HepG2 (cell line): Measurements from ENCODE around the gene TTC6. TPM values are rescaled to one million over a fixed set of nuclear protein-coding genes. Genes with fewer than 3 reads are reported as not detected.
A peak's percentile ranks its signal among the peaks of the same experiment; 100 is the strongest.

Experiments
- ATAC-seq: fragments of 200-7000 bp; cut with Tn5 transposase; 3 replicates; pipeline ENCODE4 v1.9.1; 2020; ENCODE audit warnings: mild to moderate bottlenecking, moderate library complexity
- BruUV-seq: library from RNA; stranded (reverse); fragments of 400-500 nt; replicated peaks from 2 replicates; lab custom pipeline; 2021; lab: Mats Ljungman, UMichigan
- CTCF ChIA-PET: fragments of 300-600 bp; formaldehyde crosslinking; extraction: SDS; loops from one replicate; lab custom pipeline; 2021; ENCODE audit warnings: low total read pairs, inconsistent platforms, low intra/inter-chr PET ratio; lab: Yijun Ruan, JAX
- POLR2A ChIA-PET: fragments of 350-600 bp; sonication (Branson Sonifier 250); formaldehyde crosslinking; loops from one replicate; lab custom pipeline; 2020; ENCODE audit warnings: antibody characterized with exemption, inconsistent platforms; lab: Yijun Ruan, JAX
- DNase-seq: peaks from one replicate; pipeline ENCODE4 v3.0.0-alpha.2; 2015; ENCODE audit warnings: low spot score
- FAIRE-seq: peaks from 3 replicates; lab custom pipeline; 2011; peaks lifted over from hg19 to GRCh38; lab: Jason Lieb, UNC
- H2AFZ ChIP-seq: one replicate; pipeline ENCODE4 v1.6.1; 2011; ENCODE audit warnings: low read length, inconsistent platforms
- H3K27ac ChIP-seq: fragments of 300-600 bp; 3 replicates; pipeline ENCODE4 v1.8.0; 2011; ENCODE audit warnings: mixed run types, mild to moderate bottlenecking, mixed read lengths, low read length, inconsistent platforms; ENCODE audit not compliant: insufficient read depth; ENCODE audit errors: extremely low read length
- H3K27me3 ChIP-seq, 2 experiments: fragments of 200-600 bp in 1 of 2; 2 replicates in 1 of 2; 3 replicates in 1 of 2; pipeline versions ENCODE4 v1.6.0 to v1.8.0; 2011; ENCODE audit warnings: low read length in 2 of 2, mild to moderate bottlenecking in 2 of 2, moderate library complexity in 2 of 2, inconsistent platforms in 1 of 2; ENCODE audit not compliant: insufficient read depth in 2 of 2, control insufficient read depth in 1 of 2
- H3K36me3 ChIP-seq, 2 experiments: fragments of 200-600 bp in 1 of 2; replicated peaks in 1 of 2; 2 replicates in 1 of 2; 3 replicates in 1 of 2; pipeline versions ENCODE4 v1.5.1 to v1.8.0; 2011; ENCODE audit warnings: low read length in 2 of 2, inconsistent platforms in 1 of 2; ENCODE audit not compliant: insufficient read depth in 2 of 2, control insufficient read depth in 1 of 2
- H3K4me1 ChIP-seq: 2 replicates; pipeline ENCODE4 v1.5.1; 2012; ENCODE audit warnings: low read length, inconsistent platforms; ENCODE audit not compliant: insufficient read depth
- H3K4me2 ChIP-seq: 2 replicates; pipeline ENCODE4 v1.6.0; 2011; ENCODE audit warnings: low read depth, low read length, inconsistent platforms
- H3K4me3 ChIP-seq, 3 experiments: fragments of 200-600 bp in 1 of 3; sonication (generic), shearing (Covaris generic) in 1 of 3; replicated peaks in 1 of 3; 2 replicates each; pipeline ENCODE4 v1.5.1; 2011 to 2016; ENCODE audit warnings: low read length in 3 of 3, inconsistent platforms in 2 of 3, low read depth in 2 of 3, mild to moderate bottlenecking in 2 of 3, control low read depth in 1 of 3, mixed read lengths in 1 of 3; ENCODE audit not compliant: insufficient read depth in 1 of 3
- H3K79me2 ChIP-seq: one replicate; pipeline ENCODE4 v1.6.1; 2011; ENCODE audit warnings: low read length, inconsistent platforms; ENCODE audit not compliant: insufficient read depth
- H3K9ac ChIP-seq: 2 replicates; pipeline ENCODE4 v1.6.0; 2011; ENCODE audit warnings: mild to moderate bottlenecking, low read depth, low read length, inconsistent platforms; ENCODE audit not compliant: insufficient read depth
- H3K9me3 ChIP-seq: 2 replicates; pipeline ENCODE4 v1.5.1; 2012; ENCODE audit warnings: mild to moderate bottlenecking, low read length
- H4K20me1 ChIP-seq: 2 replicates; pipeline ENCODE4 v1.6.0; 2011; ENCODE audit warnings: inconsistent platforms, mild to moderate bottlenecking, low read length, moderate library complexity; ENCODE audit not compliant: insufficient read depth
- BRD4 ChIP-seq: sonication (generic); formaldehyde crosslinking; IDR thresholded peaks from 2 replicates; pipeline ENCODE4 v1.4.0; 2020; ENCODE audit warnings: missing genetic modification reagents
- CAMTA2 ChIP-seq: sonication (generic); formaldehyde crosslinking; IDR thresholded peaks from 2 replicates; pipeline ENCODE4 v1.4.0; 2020; ENCODE audit warnings: mild to moderate bottlenecking, missing genetic modification reagents, borderline replicate concordance
- HOMEZ ChIP-seq: IDR thresholded peaks from 2 replicates; pipeline ENCODE4 v1.6.1; 2016; ENCODE audit warnings: low read depth
- HOXA5 ChIP-seq: sonication (generic); formaldehyde crosslinking; IDR thresholded peaks from 2 replicates; pipeline ENCODE4 v1.4.0; 2020; ENCODE audit warnings: missing genetic modification reagents
- PPARG ChIP-seq: conservative IDR thresholded peaks from 2 replicates; pipeline ENCODE4 v1.6.1; 2016; ENCODE audit warnings: missing biosample characterization, missing genetic modification reagents
- TOE1 ChIP-seq: sonication (generic); formaldehyde crosslinking; IDR thresholded peaks from 2 replicates; pipeline ENCODE4 v1.4.0; 2020; ENCODE audit warnings: mild to moderate bottlenecking, missing genetic modification reagents
- XRCC5 ChIP-seq: fragments of 200-400 bp; formaldehyde crosslinking; optimal IDR thresholded peaks from 2 replicates; pipeline ENCODE3; 2017; ENCODE audit warnings: mild to moderate bottlenecking, low read length
- ZMYM3 ChIP-seq: sonication (generic); formaldehyde crosslinking; IDR thresholded peaks from 2 replicates; pipeline ENCODE4 v1.5.1; 2020; ENCODE audit warnings: mild to moderate bottlenecking, missing genetic modification reagents
- ZNF33A ChIP-seq: sonication (generic); formaldehyde crosslinking; IDR thresholded peaks from 2 replicates; pipeline ENCODE4 v1.5.1; 2020; ENCODE audit warnings: missing genetic modification reagents, mild to moderate bottlenecking, moderate library complexity, borderline replicate concordance
- ZNF430 ChIP-seq: sonication (generic); formaldehyde crosslinking; IDR thresholded peaks from 2 replicates; pipeline ENCODE4 v1.9.0; 2021; ENCODE audit warnings: mild to moderate bottlenecking, missing genetic modification reagents
- ZNF629 ChIP-seq: sonication (generic); formaldehyde crosslinking; conservative IDR thresholded peaks from 2 replicates; pipeline ENCODE4 v1.5.0; 2020; ENCODE audit warnings: missing genetic modification reagents
- ZSCAN9 ChIP-seq: IDR thresholded peaks from 2 replicates; pipeline ENCODE4 v1.6.1; 2016; ENCODE audit warnings: borderline replicate concordance
- WGBS: methylation state at CpG from one replicate; pipeline ENCODE4 v1.1.6; 2017; ENCODE audit warnings: low lambda C conversion rate; 5-methylcytosine and 5-hydroxymethylcytosine counted together
- in situ Hi-C: cut with HindIII; loops from 2 replicates; pipeline ENCODE4 v1.10.0; 2017; ENCODE audit warnings: low pct_unique_long_range_greater_than_20kb; ENCODE audit not compliant: extremely low pct_ligation_motif_present
- intact Hi-C: fragments of 100-400 bp; cut with micrococcal nuclease; formaldehyde crosslinking; loops from one replicate; pipeline ENCODE4 v1.10.0; 2022; ENCODE audit not compliant: unreplicated experiment
- polyA plus RNA-seq, 8 experiments: library from polyadenylated mRNA; depleted of rRNA in 3 of 8; stranded (reverse) in 7 of 8; unstranded in 1 of 8; fragments of >200 nt; fragmentation: Illumina TruSeq in 4 of 8; extraction: Trizol in 4 of 8; gene quantifications; 2 replicates each; pipeline versions ENCODE4 v1.2.1 to v1.2.3, GENCODE V29; 2011 to 2016; ENCODE audit warnings: low read depth in 4 of 8, missing spikeins in 1 of 8, mixed read lengths in 1 of 8; ENCODE audit not compliant: insufficient read depth in 1 of 8
- total RNA-seq, 5 experiments: library from RNA; depleted of rRNA; stranded (reverse); fragments of >200 nt; fragmentation: Illumina TruSeq; extraction: Trizol; gene quantifications; 2 replicates each; pipeline ENCODE4 v1.2.3, GENCODE V29; 2016; ENCODE audit warnings: low read depth in 1 of 5
- TF ChIP-seq, protein P1 (sequence below): sonication (generic); formaldehyde crosslinking; IDR thresholded peaks from 2 replicates; pipeline ENCODE4 v1.4.0; 2020; ENCODE audit warnings: mild to moderate bottlenecking, missing genetic modification reagents
- TF ChIP-seq, protein P2 (sequence below): sonication (generic); formaldehyde crosslinking; IDR thresholded peaks from 2 replicates; pipeline ENCODE4 v1.4.0; 2020; ENCODE audit warnings: missing genetic modification reagents
- TF ChIP-seq, protein P3 (sequence below): sonication (generic); formaldehyde crosslinking; IDR thresholded peaks from 2 replicates; pipeline ENCODE4 v1.5.0; 2020; ENCODE audit warnings: missing genetic modification reagents, mild to moderate bottlenecking, borderline replicate concordance

The TTC6 gene
- total and polyA plus RNA-seq, 2 of the 13 experiments (the other 11 are each of a cell fraction or from before 2014, with no cell fraction given): 9.3 to 27.4 TPM

- Histone ChIP-seq H3K27me3 (no peaks in the 10 kb centered on the region; a peak in 1 of 5 replicates), H4K20me1 (no peaks in the 10 kb centered on the region), H3K27ac (peak overlapping the region; percentile 96), H3K4me2 (peak overlapping the region; percentile 70), H3K36me3 (peaks cover 13 to 14% of the 10 kb centered on the region in 2 experiments), H2AFZ (peak overlapping the region; percentile 1), H3K4me3 (peak overlapping the region; percentile 87 to 96 (median 95)), H3K9ac (peak overlapping the region; percentile 94), H3K4me1 (peaks cover 43% of the 10 kb centered on the region), H3K9me3 (no peaks in the 10 kb centered on the region), H3K79me2 (peaks cover 75% of the 10 kb centered on the region)
- intact Hi-C loops (loop anchor here (1.0 to 5.0 kb wide), 10 partner anchors 29 to 348 kb away; no protein-coding TSS in a partner anchor), in situ Hi-C loops (loop anchor here (5.0 kb wide), 1 partner anchor 342 kb away; no protein-coding TSS in a partner anchor)
- FAIRE-seq (peak; percentile 92), ATAC-seq (peak; percentile 19), DNase-seq (peak; percentile 99)
- ChIA-PET CTCF (interaction anchor here (0.8 to 3.3 kb wide), 8 partner anchors 9 to 364 kb away, joined by 3 to 51 read pairs (median 7); no protein-coding TSS in a partner anchor), POLR2A (interaction anchor here (0.8 to 3.3 kb wide), 32 partner anchors 7 to 1769 kb away, joined by 3 to 48 read pairs (median 8); partner anchors contain the start of genes BRMS1L, MIPOL1 and SEC23A)
- BruUV-seq: no TSS peak
- whole genome bisulfite sequencing: 2% methylated on average over 54 of the region's 56 CpGs
- TF ChIP-seq PPARG (CRISPR knock-in tag): 0 out of 2 replicates have a peak, but pooled peaks have one; percentile 59
- TF ChIP-seq, protein P1, sequence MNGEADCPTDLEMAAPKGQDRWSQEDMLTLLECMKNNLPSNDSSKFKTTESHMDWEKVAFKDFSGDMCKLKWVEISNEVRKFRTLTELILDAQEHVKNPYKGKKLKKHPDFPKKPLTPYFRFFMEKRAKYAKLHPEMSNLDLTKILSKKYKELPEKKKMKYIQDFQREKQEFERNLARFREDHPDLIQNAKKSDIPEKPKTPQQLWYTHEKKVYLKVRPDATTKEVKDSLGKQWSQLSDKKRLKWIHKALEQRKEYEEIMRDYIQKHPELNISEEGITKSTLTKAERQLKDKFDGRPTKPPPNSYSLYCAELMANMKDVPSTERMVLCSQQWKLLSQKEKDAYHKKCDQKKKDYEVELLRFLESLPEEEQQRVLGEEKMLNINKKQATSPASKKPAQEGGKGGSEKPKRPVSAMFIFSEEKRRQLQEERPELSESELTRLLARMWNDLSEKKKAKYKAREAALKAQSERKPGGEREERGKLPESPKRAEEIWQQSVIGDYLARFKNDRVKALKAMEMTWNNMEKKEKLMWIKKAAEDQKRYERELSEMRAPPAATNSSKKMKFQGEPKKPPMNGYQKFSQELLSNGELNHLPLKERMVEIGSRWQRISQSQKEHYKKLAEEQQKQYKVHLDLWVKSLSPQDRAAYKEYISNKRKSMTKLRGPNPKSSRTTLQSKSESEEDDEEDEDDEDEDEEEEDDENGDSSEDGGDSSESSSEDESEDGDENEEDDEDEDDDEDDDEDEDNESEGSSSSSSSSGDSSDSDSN: peak; percentile 76
- TF ChIP-seq ZNF33A (CRISPR knock-in tag): no peak
- peak; percentile 71; the same call in 1 of the 2 replicates for TF ChIP-seq HOMEZ (CRISPR knock-in tag)
- TF ChIP-seq ZSCAN9 (CRISPR knock-in tag): peak; percentile 41; the same call in 1 of the 2 replicates
- TF ChIP-seq XRCC5: peak; percentile 89
- no peak; the same call in 1 of the 2 replicates for TF ChIP-seq TOE1 (CRISPR knock-in tag)
- TF ChIP-seq CAMTA2 (CRISPR knock-in tag): peak; percentile 91
- 0 out of 2 replicates have a peak, but pooled peaks have one; percentile 24 for TF ChIP-seq BRD4 (CRISPR knock-in tag)
- TF ChIP-seq, protein P2, sequence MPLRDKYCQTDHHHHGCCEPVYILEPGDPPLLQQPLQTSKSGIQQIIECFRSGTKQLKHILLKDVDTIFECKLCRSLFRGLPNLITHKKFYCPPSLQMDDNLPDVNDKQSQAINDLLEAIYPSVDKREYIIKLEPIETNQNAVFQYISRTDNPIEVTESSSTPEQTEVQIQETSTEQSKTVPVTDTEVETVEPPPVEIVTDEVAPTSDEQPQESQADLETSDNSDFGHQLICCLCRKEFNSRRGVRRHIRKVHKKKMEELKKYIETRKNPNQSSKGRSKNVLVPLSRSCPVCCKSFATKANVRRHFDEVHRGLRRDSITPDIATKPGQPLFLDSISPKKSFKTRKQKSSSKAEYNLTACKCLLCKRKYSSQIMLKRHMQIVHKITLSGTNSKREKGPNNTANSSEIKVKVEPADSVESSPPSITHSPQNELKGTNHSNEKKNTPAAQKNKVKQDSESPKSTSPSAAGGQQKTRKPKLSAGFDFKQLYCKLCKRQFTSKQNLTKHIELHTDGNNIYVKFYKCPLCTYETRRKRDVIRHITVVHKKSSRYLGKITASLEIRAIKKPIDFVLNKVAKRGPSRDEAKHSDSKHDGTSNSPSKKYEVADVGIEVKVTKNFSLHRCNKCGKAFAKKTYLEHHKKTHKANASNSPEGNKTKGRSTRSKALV (CRISPR knock-in tag): peak; percentile 58; the same call in 1 of the 2 replicates
- TF ChIP-seq ZMYM3 (CRISPR knock-in tag): peak; percentile 57
- TF ChIP-seq, protein P3, sequence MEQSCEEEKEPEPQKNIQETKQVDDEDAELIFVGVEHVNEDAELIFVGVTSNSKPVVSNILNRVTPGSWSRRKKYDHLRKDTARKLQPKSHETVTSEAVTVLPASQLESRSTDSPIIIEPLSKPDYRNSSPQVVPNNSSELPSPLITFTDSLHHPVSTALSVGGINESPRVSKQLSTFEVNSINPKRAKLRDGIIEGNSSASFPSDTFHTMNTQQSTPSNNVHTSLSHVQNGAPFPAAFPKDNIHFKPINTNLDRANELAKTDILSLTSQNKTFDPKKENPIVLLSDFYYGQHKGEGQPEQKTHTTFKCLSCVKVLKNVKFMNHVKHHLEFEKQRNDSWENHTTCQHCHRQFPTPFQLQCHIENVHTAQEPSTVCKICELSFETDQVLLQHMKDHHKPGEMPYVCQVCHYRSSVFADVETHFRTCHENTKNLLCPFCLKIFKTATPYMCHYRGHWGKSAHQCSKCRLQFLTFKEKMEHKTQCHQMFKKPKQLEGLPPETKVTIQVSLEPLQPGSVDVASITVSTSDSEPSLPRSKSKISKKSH: peak; percentile 77; the same call in 1 of the 2 replicates
- TF ChIP-seq ZNF629 (CRISPR knock-in tag): no peak; the same call in 1 of the 2 replicates
- TF ChIP-seq HOXA5 (CRISPR knock-in tag): peak; percentile 91; the same call in 1 of the 2 replicates
- peak; percentile 49; the same call in 1 of the 2 replicates for TF ChIP-seq ZNF430 (CRISPR knock-in tag)
Observed at GRCh38 chr14:37594238-37594970, 1.0 kb upstream of the TTC6 start.
